ENCODE measurements around the gene TADA1.
A peak's percentile ranks its signal among the peaks of the same experiment; 100 is the strongest.
"Not testable (repeated sequence)": the region's sequence is repeated elsewhere in the genome, so short reads cannot be mapped to it uniquely, and the experiment has no call there.

The TADA1 gene

DNA sequence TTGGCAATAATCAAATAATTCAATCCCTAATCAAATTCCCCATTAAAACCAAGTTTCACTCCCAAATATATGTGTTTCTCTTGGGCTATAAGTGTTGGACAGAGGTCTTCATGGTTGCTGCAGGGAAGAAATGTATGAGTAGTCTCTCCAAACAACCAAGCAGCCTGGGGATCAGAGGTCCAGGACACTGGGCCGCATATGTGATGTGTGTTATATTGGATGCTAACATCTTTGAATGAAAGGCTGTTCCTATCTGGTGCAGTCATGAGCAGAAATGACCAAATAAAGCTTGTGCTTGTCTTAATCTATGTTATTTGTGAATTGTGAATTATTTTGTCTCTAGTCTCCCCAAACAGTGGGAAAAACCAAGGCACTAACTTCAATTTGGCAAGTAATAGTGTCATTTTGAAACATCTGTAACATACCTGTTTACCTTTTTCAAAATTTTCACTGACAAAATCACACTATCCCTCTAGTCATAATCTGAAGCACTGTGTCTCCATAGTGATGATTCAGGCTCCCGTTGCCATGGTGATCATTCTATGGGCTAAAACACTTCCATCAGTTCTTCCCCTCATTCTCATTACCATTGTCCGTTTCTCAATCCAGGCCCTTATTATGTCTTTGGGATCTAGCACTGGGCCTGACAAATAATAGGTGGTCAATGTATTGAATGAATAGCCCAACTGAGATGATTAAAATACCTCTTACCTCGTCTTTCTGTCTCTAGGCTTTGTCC lies 12.5 kb upstream of the TADA1 start:
- DNase-seq = no peak

GRCh38 chr1:166884971-166885370 lies 8.9 kb upstream of the TADA1 start:
- no peak for DNase-seq

DNA sequence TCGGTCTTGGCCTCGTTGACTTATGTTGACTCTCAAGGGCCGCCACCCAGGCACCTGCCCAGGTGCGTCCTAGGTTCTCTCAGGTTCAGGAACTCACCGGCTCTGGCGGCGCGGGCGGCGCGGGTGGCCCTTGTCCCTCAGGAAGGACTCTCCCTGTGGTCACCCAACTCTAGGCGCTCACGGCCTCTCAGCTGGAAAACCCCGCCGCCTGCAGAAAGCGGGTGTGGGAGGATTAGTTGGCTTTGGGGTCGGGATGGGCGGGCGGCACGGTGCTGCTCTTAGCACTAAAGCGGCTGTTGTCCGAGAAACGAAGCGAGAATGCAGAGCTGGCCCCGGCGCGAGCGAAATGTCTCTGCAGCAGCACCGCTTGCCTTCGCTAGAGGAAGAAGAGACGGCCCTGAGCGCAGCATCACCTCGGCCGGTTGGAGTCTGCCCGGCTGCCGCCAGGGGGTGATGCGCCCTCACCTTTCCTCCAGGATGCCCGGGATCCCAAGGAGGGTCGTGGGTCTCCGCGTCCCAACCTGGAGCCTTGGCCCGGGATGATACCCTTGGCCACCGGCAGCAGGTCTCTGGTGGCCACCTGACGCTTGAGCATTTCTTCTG lies 8.1 kb upstream of the TADA1 start:
- peak; percentile 2 for DNase-seq

GRCh38 chr1:166882893-166883292 lies 6.8 kb upstream of the TADA1 start:
- DNase-seq = no peak

GRCh38 chr1:166878173-166878917 lies 2.3 kb upstream of the TADA1 start:
- not testable (repeated sequence) for DNase-seq

DNA sequence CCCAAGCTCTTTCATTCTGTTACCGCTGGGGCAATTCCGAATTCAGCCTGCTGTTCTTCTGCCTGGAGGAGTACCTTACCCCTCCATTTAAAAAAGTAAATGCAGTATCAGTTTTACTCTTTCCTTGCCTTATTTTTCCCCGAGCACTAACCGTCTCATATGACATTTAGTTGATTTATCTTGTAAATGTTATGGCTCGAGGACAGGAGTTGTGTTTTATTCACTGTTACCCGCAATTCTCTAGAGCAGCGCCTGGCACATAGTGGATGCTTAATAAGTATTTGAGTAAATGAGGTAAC lies 425 bp upstream of the TADA1 start:
- DNase-seq = no peak

DNA sequence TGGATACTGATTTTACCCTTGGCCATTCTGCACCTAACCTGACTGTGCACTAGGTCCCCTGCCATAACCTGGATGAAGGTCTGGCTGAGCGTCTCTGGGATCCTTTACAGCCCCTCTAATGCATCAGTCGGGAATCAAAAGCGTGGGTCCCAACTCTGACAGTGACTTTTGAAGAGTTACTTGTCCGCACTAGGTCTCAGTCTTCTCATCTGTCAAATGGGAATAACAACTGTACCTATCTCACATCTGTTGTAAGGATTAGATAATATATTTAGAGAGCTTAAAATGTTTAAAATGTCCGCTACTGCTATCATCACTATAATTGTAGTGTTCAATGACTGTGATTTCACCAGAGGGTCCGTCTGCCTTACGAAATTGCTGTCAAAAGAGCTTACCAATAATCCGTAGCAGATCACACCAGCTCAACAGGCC lies 746 bp downstream of the TADA1 start:
- DNase-seq = no peak

GRCh38 chr1:166874464-166874863 lies 1.6 kb downstream of the TADA1 start:
- no peak for DNase-seq

DNA sequence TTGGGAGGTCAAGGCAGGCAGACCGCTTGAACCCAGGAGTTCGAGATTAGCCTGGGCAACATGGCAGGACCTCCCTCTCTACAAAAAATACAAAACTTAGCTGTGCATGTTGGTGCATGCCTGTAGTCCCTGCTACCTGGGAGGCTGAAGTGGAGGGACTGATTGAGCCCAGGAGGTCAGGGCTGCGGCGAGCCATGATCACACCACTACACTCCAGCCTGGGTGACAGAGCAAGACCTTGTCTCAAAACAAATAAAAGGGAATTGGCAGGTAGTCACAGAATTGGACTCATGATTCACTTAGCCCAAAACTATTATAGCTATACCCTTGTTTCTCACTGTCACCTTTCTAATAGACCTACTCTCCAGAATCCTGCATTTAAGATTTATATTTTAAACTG lies 5.5 kb downstream of the TADA1 start:
- DNase-seq = no peak

- DNase-seq = no peak
Observed at GRCh38 chr1:166869318-166870099, 6.6 kb downstream of the TADA1 start.

DNA sequence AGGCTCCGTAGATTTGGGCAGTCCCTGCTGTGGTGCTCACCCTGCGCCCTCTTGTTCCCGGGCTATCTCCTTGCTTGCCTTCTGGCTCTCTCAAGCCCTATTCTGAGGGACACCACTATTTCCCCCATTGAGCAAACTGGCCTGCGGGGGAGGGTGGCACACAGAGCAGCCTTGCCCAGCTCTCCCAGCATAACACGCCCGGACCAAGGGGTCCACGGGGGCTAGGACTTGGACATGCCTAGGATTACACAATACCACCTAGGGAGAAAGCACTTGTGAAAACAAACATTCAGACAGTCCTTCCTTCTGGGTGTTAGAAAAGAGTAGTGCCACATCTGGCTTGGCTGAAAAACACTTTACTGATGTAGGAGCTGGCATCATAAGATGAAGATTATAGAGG lies 7.4 kb downstream of the TADA1 start:
- DNase-seq = no peak

DNA sequence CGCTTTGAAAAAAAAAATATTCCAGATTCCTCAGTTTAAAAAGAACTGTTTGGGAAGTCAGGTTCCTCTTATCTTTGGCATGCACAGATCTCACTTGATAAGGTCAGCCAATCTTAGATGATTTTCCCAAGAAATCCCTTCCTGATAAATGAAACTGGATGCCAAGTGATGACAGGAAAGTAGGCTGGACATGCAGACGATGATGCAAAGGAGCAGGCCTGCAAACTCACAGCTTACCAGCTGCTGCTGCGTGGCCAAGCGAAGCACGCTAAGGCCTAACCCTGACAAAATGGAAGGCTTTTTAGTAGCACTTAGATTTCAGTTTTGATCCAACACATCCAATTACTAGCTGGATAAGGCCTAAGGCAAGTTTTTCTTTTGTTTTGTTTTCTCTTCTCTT lies 10.1 kb downstream of the TADA1 start:
- DNase-seq = no peak

GRCh38 chr1:166859597-166859996 lies 16.5 kb downstream of the TADA1 start:
- no peak for DNase-seq

DNA sequence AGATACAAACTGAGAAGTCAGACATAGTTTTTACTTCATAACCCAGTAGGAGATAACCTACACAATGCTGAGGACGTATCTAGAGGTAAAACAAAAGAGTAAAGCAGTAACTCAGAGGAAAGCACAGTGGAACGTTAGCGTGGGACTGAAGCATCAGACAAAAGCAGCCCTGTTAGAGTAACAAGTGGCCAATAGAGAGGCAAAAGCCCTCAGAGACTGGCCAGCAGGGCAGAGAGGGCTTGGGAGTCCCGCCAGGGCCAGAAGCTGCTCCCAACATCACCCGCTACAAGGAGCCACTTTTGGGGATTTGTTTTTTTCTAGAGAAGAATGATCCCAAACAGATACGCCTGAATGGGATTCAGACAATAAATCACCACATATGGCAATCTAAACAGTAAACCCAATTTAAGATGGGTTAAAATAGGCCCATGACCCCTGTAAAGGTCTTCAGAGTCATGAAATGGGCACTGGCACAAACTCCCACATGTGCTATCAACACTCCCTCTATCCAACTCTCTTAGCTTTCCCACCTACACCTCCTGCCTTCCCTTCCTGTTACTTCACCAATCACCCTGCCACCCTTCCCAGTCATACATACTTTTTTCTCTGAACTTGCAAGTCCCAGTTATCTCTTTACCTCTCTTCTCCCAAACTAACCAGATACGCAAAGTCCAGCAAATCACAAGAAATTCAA lies 17.2 kb downstream of the TADA1 start:
- DNase-seq = no peak

GRCh38 chr1:166857995-166858394 lies 18.1 kb downstream of the TADA1 start:
- no peak for DNase-seq

- DNase-seq = no peak
Observed at GRCh38 chr1:166855558-166855957, 20.5 kb downstream of the TADA1 start.

DNA sequence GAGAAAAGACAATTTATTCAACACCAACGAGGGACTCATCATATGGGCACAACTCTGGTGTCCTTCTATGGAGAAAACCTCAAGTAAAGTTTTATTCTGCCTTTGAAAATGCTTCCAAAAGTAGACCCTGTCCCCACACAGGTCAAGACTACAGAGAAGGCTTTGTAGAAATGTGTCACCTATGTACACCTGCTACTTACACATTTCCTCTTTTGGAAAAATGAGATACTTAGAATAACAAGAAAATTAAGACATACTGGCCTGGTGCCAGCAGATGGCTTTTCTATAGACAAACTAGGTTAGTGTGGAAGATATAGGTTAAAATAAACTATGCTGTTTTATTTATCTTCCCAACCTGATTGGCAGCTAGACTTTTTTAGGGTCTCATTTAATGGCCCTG lies 23.1 kb downstream of the TADA1 start:
- no peak for DNase-seq

- no peak for DNase-seq
Observed at GRCh38 chr1:166849135-166849534, 26.9 kb downstream of the TADA1 start.

DNA sequence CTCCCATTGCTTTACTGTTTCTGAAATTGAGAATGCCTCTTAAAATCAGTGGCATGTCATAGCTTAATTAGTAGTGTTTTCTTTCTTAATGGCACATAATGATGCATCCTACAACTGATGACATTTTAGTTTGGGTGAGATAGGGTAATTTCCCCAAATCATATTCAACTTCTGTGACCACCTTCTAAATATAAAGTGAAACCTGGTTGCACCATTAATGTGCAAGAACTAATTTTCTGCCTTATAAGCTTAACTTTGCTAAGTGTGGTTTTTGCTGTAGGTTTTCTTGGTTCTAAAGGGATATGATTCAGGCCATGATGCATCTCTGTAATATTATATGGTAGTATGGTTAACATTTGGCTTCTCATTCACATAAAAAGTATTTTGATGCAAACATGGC lies 27.9 kb downstream of the TADA1 start:
- no peak for DNase-seq

GRCh38 chr1:166844791-166845190 lies 31.3 kb downstream of the TADA1 start:
- no peak for DNase-seq

DNA sequence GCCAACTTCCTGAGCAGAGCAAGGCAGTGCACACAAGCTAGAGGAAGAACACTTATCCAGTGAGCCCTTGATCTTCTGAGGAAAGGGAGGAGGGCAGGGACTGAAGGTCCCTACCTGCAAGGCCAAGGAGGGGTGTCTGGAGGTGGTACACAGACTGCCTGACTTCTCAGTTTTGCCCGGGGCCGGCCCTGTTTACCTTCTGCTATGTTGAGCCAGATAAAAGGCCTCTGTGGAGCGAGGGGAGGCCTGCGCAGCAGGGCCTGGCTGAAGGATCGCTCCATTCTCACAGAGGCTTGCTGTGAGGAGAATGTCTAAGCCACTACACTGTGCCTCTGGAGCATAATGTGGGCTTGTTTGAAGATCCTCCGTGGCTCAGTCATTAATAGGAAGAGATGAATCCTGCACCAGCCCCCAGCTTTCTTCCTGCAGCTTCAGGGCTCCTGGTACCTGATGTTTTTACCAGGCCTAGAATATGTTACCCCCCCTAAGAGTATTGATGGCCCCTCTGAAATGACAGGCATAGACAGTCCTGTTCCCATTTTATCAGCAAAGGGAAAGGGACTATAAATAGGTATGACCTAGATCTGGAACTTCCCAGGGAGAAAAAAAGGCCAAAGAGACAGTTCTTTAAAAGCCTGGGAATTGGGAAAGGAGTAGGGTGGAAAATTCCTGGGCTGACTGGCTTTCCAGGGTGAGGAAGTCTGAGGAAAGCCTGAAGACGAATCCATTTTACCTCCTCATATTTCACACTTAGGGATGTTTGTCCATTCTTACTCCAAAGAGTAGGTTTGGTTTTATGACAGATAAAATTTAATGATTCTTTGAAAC lies 32.1 kb downstream of the TADA1 start:
- DNase-seq = no peak

DNA sequence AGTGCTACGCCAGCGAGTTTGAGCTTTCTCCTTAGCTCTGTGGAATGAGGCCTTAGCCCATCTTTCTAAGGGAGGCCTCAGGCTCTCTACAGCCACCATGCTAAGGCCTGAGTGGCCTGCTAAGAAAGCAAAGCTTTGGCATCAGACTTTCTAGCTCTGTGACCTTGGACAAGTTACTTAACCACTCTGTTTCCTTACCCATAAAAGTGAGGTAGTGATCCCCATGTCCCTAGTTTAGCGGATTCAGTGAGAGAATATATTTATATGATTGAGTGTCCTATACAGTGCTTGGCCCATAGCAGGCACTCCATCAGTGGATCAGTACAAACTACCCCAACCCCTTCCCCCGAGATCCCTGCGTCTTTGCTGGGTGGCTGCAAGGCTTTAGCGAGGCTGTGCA lies 32.7 kb downstream of the TADA1 start:
- DNase-seq = no peak

All from activated CD4-positive, alpha-beta T cell treated with anti-CD3 and anti-CD28 coated beads, Interleukin-2, amount 50 U/mL, for 4 hours (primary cell).